RPMI8226 (cell line): ENCODE measurements around the gene GJC2.

ENCODE experiments used
- DNase-seq: peaks from one replicate; pipeline ENCODE4 v3.0.0-alpha.2; 2015

GJC2 gene

DNA sequence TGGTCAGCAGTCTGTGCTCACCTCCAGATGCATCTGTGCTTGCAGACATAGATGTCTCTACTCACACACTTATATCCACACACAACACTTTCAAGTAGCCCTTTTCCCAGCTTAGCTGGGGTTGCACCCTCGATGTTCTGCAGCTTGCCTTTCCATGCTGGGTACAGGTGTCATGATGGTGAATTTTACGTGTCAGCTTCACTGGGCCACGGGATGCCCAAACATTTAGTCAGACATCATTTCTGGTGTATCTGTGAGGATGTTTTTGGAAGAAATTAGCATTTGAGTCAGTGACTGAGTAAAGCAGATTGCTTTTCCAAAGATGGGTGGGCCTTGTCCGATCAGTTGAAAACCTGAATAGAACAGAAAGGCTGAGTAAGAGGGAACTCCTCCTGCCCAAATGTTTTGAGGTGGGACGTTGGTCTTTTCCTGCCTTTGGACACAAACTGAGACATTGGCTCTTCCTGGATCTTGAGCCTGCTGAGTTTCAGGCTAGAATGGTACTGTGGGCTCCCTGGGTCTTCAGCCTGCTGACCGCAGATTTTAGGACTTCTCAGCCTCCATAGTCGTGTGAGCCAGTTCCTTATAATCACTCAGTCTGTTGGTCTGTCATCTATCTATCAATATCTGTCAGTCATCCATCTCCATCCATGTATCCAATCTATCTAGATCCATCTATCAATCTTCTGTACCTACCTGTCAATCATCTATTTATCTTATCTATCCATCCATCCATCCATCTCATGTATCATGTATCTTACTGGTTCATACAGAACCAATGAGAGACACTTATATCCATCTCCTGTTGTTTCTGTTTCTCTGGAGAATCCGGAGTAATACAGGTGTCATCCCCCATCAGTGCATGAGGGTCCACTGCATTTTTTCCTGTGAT is 45.4 kb downstream of the GJC2 start:
- no peak for DNase-seq

DNA sequence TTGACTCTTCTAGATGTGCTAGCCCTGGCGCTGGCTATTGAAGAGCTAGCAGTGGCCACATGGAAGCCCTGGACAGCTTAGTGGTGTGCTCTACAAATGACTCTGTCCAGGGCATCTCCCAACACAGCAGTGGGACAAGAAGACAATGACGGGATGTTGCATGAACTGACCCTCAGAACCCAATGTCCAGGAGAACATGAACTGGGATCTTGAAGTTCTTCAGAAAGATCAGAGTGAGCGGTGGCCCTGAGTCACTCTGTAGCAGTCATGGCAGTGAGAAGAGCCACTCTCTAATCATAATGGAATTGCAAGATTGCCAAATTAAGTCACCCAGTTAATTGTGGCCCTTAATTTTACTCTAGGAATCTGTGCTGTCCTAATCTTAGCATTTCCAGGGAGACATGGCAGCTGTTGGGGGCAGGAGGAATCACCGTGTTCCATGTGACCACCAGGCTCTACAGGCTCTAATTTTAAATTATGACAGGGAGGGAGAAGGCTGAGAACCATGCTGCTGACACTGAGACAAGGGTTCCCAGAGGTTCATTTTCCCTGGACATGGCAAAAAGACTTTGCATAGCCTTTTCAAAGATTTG is 47.9 kb downstream of the GJC2 start:
- DNase-seq, result no peak

DNA sequence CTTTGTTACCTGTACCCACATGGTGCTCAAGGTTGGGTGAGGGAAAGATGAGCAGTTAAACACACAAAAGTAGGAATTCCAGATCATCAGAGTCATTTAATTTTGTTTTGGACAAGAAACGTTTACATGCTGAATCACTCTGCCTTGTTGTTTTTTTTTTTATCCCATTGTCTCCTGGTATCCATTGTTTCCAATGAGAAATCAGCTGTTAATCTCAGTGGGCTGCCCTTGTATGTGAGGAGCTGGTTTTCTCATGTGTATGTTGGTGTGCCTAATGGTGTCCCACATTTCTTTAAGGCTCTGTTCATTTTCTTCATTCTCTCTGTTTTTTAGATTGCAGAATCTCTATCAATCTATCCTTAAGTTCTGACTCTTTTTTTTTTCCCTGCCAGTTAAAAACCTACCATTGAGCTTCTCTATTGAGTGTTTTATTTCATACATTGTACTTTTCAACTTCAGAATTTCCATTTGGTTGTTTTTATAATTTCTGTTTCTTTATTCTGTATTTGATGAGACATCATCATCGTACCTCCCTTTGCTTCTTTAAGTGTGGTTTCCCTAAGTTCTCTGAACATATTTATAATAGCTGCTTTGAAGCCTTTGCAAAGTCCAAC is 49.4 kb downstream of the GJC2 start:
- no peak for DNase-seq

DNA sequence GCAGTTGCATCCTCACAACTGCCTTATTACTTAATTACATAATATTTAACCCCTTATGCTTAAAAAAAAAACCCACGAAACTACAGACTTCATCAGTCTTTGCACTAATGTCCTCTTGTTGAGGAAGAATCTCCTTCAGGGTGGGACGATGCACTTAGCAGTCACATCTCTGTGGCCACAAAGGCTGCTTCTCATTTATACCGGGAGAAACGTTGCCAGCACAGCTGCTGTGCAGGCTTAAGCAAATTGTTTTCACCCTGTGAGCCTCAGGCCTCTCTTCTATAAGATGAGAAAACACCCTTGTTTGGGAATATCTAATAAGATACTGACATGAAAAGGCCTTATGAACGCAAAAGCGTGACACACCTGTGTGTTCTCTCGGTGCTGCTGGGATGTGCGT is 55.2 kb downstream of the GJC2 start:
- DNase-seq, result no peak

DNA sequence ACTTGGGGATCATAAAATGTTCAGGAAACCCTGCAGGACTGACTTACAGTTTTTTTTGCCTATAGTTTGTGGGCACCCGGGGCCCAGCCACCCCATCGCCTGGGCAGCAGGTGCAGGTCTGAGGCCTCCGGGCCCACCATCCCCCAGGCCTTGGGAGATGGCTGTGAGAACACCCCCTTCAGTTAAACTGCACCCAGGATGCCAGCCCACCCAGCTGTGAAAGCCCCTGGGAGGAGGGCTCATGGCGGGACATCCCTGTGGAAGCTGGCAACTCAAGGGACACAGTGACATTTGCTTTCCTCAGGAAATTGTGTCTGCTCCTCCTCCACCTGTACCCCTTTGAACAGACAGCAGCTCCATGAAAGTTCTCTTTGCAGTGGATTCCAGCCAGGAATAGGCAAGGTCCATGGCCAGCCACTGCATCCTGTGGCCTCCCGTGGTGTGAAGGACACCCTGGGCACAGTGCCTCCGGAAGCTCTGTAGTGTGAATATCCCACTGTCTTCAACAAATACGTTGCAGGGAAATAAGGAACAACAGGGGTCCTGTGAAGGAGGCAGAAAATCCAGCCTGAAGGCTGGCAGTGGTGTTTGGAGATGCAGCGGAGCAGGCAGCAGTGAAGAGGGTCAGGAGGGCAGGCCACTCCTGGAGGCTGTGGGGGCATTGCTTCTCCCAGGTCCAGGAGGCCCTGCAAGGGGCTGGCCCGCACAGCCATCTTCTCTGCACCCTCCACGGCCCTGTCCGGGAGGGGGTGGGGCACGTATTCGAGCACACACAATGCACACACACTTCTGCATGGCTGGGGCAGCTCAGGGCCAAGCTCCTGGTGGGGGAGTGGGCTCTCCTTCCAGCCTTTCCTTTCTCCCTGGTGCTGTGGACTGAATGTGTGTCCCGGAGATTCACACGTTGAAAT is 56.1 kb downstream of the GJC2 start:
- DNase-seq, result no peak

DNA sequence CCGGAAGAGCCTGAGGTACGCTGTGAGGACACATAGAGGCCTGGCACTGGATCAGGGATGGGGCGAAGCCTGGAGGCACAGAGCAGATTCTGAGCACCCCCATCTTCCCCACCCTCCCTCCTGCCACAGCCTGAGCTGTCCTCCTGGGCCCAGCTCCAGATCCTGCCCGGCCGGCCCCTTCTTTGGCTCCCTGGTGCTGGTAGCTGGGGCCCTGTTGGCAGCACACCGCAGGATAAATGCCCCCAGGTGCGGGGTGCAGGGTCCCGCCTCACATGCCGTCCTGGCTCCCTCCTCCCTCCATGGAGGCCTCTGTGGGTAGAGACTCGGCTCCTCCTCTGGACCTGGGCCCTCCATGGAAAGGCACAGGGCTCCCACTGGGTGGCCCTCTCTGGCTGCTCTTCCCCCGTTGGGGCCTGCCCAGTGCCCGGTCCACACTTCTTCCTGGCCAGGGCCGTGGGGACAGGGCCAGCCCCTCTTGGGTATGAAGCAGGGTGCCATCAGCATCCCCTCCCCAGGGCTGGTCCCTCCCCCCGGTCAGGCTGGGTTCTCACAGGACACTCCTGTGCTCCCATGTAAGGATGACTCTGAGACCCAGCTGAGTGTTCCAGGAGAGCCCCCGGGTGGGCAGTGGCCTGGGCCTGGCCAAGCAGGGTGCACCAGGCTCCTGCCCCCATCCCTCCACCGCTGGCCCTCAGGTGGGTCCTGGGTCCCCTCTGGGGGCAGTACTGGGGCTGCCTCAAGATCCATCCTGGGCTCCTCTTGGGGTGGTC is 57.0 kb downstream of the GJC2 start:
- DNase-seq, result no peak

DNA sequence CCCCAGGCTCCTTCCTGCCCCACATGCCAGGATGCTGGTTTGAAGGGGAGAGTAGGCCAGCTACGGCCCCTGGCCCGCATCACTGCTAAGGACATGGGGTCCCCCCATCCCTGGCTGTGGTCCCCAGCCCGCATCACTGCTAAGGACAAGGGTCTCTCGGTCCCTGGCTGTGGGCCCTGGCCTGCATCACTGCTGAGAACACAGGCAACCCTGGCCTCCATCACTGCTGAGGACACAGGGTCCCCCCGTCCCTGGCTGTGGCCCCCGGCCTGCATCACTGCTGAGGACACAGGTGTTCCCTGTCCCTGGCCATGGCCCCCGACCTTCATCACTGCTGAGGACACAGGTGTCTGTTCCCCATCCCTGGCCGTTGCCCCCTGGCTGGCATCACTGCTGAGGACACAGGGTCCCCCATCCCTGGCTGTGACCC is 57.7 kb downstream of the GJC2 start:
- no peak for DNase-seq

DNA sequence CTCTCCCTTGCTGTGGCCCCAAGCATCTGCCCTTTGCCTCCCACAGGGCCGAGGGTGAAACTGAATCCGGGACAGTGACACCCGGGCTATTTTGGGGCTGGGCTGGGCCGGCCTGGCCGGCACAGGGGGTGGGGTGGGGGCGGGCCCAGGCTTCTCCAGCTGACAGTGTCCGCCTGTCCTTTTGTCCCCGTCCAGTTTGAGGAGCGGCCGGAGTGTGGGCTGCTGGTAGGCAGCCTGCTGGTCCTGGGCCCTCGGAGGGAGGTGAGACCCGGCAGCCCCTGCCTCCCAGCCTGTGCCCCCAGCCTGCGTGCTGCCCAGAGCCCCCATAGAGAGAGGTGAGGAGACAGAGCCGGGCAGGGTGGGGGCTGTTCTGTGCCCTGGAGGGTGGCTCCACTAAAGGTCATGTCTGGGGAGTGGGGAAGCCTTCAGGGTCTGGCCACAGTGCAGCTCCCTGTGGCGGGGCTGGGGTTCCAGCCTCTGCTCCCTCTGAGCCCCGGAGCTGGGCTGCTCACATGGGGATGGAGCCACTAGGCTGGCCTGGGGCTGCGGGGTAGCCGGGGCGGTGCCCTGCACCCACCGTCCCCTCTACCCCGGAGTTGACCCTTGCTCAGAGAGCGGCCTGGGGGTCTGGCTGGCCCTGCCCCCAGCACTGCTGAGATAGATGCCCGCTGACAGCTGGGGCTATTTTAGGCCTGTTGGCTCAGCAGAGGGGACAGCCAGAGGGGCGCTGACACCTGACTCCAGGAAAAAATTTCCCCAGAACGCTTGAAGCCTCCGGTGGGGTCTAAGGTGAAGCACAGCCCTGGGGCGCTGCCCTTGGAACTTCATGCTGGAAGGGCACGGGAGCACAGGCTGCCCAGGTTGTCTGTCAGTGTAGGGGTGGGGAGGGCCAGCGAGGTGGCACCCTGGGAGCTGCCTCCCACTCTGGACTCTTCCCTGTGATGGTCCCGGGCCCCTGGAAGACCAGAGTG is 58.4 kb downstream of the GJC2 start, which contains the start of gene OBSCN:
Gene OBSCN, plus strand, starts transcription at position 194 of the 971 bp plus-strand sequence. CDS start 3,740 bp downstream, outside the sequence.
- no peak for DNase-seq

DNA sequence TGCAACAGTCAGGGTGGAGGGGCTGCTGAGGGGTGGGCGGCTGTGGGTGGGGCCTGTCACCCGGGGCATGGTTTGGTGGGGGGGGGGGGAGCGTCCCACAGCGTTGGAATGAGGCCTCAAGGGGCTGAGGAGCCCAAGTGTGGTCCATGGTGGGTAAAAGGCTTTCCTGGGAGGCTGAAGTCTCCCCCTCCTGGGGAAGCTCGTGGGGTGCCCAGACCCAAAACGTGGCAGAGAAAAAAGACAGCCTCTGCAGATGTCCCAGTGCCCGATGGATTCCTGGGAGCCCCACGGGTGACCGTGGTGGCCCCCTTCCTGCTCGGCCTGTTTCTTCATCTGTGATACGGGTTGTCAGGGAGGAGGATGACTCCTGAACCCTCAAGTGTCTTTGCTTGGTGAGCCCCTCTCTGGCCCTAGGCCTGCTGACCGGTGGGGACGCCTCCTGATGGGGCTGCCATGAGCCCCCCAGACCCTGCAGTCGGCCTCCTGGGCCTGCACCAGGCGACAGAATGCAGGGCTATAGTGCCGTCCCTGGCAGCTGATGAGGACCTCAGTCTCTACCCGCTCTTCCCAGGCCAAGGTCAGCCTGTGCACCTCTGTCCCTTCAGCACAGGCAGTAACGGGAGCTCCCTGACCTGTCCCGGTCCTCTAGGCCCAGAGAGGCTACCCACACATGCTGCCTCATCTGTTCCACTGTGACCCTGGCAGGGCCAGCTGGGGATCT is 59.3 kb downstream of the GJC2 start:
- no peak for DNase-seq
